HCEC 1CT (cell line): ENCODE measurements around the gene ITGA8.
"Not testable (repeated sequence)": the region's sequence is repeated elsewhere in the genome, so short reads cannot be mapped to it uniquely, and the experiment has no call there.

ENCODE experiments used
- DNase-seq: peaks from one replicate; pipeline ENCODE4 v3.0.0-alpha.2; 2017

ITGA8 gene

GRCh38 chr10:15487376-15487775, 232.3 kb downstream of the ITGA8 start:
- no peak for DNase-seq

- DNase-seq, result no peak
Observed at GRCh38 chr10:15486404-15486803, 233.3 kb downstream of the ITGA8 start.

GRCh38 chr10:15485684-15486316, 233.9 kb downstream of the ITGA8 start:
- peak; percentile 56 for DNase-seq

- no peak for DNase-seq
Observed at GRCh38 chr10:15485027-15485426, 234.7 kb downstream of the ITGA8 start.

GRCh38 chr10:15484128-15484527, 235.6 kb downstream of the ITGA8 start:
- DNase-seq, result no peak

- no peak for DNase-seq
Observed at GRCh38 chr10:15483215-15484075, 236.3 kb downstream of the ITGA8 start.

GRCh38 chr10:15482156-15482555, 237.6 kb downstream of the ITGA8 start:
- no peak for DNase-seq

GRCh38 chr10:15478950-15479349, 240.8 kb downstream of the ITGA8 start:
- DNase-seq, result no peak

- DNase-seq, result no peak
Observed at GRCh38 chr10:15478429-15478828, 241.3 kb downstream of the ITGA8 start.

- DNase-seq, result no peak
Observed at GRCh38 chr10:15476337-15476736, 243.4 kb downstream of the ITGA8 start.

- DNase-seq, result not testable (repeated sequence)
Observed at GRCh38 chr10:15475439-15475838, 244.3 kb downstream of the ITGA8 start.

- DNase-seq, result no peak
Observed at GRCh38 chr10:15474671-15475070, 245.1 kb downstream of the ITGA8 start.

- DNase-seq, result no peak
Observed at GRCh38 chr10:15473396-15473767, 246.3 kb downstream of the ITGA8 start.

GRCh38 chr10:15472431-15473395, 247.0 kb downstream of the ITGA8 start:
- DNase-seq, result no peak

- DNase-seq, result no peak
Observed at GRCh38 chr10:15472008-15472407, 247.7 kb downstream of the ITGA8 start.

GRCh38 chr10:15469111-15469510, 250.6 kb downstream of the ITGA8 start:
- DNase-seq, result no peak

- DNase-seq, result no peak
Observed at GRCh38 chr10:15464381-15464780, 255.3 kb downstream of the ITGA8 start.
